A673 (cell line): ENCODE results near the gene LYRM4.

Experiments used
- CTCF ChIP-seq: fragments of 300-800, 200-600 bp; sonication (generic); conservative IDR thresholded peaks from 2 replicates; pipeline ENCODE4 v1.5.1; 2017; ENCODE audit warnings: low read depth, mild to moderate bottlenecking, antibody characterized with exemption, low read length, moderate library complexity, mixed read lengths
- EZH2 ChIP-seq: fragments of 200-600 bp; sonication (generic); IDR thresholded peaks from 2 replicates; pipeline ENCODE4 v1.6.1; 2017; ENCODE audit warnings: borderline replicate concordance, low read depth, mild to moderate bottlenecking, mixed read lengths, antibody characterized with exemption, low read length; ENCODE audit not compliant: poor library complexity, severe bottlenecking

GRCh38 chr6:5208471-5208971 is 52.2 kb downstream of the LYRM4 start:
- TF ChIP-seq CTCF (no peak), EZH2 (no peak)
